Peyer's patch (tissue), 4 donors: ENCODE data around the gene MYO6.

Experiments used
- POLR2A ChIP-seq, 2 donors: fragments of 450-650 bp; IDR thresholded peaks; one replicate each; pipeline ENCODE4 v1.5.1; 2017; ENCODE audit warnings: antibody characterized with exemption in 2 of 2, mild to moderate bottlenecking in 2 of 2, moderate library complexity in 2 of 2
- TF ChIP-seq, protein P1 (sequence below), 6 experiments: fragments of 450-650 bp in 4 of 6; fragments of 200-600 bp in 2 of 6; sonication (generic) in 1 of 6; IDR thresholded peaks; one replicate each; pipeline ENCODE4 v1.5.1; 2017 to 2019; ENCODE audit warnings: antibody characterized with exemption in 6 of 6, mild to moderate bottlenecking in 3 of 6, moderate library complexity in 1 of 6

DNA sequence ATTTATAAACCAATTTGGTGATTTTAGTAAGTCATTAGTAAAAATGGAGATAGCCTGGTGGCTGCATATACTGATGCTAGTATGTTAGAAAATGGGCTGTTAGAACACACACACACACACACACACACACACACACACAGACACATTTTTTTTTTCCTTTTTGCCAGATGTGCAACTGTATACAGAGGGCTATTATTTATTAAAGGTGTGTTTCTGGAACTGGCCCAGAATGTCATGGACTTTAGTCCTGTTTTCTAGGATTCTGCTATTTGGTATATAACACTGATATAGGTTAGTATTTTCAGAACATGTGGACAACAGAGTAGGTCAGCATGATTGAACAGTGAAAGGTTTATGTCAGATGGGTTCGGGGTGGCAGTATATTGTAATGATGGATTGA lies 12.4 kb downstream of the MYO6 start:
- TF ChIP-seq, protein P1, sequence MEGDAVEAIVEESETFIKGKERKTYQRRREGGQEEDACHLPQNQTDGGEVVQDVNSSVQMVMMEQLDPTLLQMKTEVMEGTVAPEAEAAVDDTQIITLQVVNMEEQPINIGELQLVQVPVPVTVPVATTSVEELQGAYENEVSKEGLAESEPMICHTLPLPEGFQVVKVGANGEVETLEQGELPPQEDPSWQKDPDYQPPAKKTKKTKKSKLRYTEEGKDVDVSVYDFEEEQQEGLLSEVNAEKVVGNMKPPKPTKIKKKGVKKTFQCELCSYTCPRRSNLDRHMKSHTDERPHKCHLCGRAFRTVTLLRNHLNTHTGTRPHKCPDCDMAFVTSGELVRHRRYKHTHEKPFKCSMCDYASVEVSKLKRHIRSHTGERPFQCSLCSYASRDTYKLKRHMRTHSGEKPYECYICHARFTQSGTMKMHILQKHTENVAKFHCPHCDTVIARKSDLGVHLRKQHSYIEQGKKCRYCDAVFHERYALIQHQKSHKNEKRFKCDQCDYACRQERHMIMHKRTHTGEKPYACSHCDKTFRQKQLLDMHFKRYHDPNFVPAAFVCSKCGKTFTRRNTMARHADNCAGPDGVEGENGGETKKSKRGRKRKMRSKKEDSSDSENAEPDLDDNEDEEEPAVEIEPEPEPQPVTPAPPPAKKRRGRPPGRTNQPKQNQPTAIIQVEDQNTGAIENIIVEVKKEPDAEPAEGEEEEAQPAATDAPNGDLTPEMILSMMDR (IDR thresholded peaks at IDR 0.05) = no peak
- TF ChIP-seq POLR2A (IDR thresholded peaks at IDR 0.05) = no peak
